Kidney epithelial cell (primary cell): ENCODE measurements around the gene UPP2. TPM values are rescaled to one million over a fixed set of nuclear protein-coding genes. Genes with fewer than 3 reads are reported as not detected.
A peak's percentile ranks its signal among the peaks of the same experiment; 100 is the strongest.

ENCODE experiments used
- DNase-seq: peaks from one replicate; pipeline ENCODE4 v3.0.0-alpha.2; 2010; ENCODE audit warnings: low read depth
- H3K27me3 ChIP-seq: 2 replicates; pipeline ENCODE4 v1.6.0; 2011; ENCODE audit warnings: low read length; ENCODE audit not compliant: control insufficient read depth, insufficient read depth
- H3K36me3 ChIP-seq: 2 replicates; pipeline ENCODE4 v1.5.1; 2011; ENCODE audit warnings: low read length; ENCODE audit not compliant: control insufficient read depth, insufficient read depth
- H3K4me3 ChIP-seq: 2 replicates; pipeline ENCODE4 v1.5.1; 2011; ENCODE audit warnings: low read depth, mild to moderate bottlenecking, control low read depth, low read length
- CTCF ChIP-seq: IDR thresholded peaks from 2 replicates; pipeline ENCODE4 v1.5.1; 2011; ENCODE audit warnings: mild to moderate bottlenecking, moderate library complexity, low read length, control low read depth, inconsistent platforms; ENCODE audit not compliant: insufficient read depth, poor library complexity, severe bottlenecking
- total RNA-seq: library from RNA; depleted of rRNA; stranded (reverse); fragments of >200 nt; gene quantifications from 2 replicates; pipeline ENCODE4 v1.2.3, GENCODE V29; 2015

The UPP2 gene
- total RNA-seq, 1 donor from 2014 or later = not detected

DNA sequence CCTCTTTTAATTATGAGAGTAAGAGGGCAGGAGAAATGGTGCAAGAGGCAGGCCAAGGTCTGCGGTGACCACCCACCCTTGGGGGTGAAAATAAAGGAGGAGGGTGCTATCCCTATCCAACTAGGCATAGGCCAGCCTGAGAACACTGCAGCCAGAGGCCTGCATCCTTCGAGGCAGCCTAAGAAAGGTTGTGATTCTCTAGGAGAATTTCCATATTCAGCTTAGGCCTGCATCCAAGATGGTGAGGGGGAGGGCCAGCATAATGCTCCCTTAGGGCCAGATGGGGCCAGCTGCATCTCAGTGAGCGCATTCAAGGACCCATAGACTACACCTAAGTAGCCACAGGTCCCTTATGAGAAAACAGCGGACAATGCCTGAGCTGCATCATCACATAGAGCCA is 3.5 kb upstream of the UPP2 start:
- H3K27me3 ChIP-seq = no peaks in the 10 kb centered on the region
- no peak overlapping the region for H3K4me3 ChIP-seq
- TF ChIP-seq CTCF = no peak
- no peak for DNase-seq
- no peaks in the 10 kb centered on the region for H3K36me3 ChIP-seq

DNA sequence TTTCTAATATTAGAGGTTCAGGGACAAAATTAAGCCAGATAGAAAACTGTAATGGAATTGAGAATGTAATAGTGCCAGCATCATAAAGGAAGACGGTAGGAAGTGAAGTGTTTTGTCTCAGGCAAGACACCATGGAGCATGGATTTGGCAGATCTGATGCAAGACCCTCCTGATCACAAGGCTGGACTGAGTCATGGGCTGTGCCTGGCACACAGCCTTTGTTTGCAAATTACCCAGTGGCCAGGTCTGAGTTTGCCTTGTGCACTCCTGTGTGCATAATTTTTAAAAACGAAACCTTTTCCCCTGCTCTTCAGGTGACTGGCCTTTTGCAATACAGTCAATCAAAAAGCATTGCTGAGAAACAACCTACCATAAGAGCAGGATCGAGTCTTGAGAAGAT is 2.0 kb upstream of the UPP2 start:
- H3K36me3 ChIP-seq = no peaks in the 10 kb centered on the region
- no peak for TF ChIP-seq CTCF
- H3K4me3 ChIP-seq = no peak overlapping the region
- H3K27me3 ChIP-seq = no peaks in the 10 kb centered on the region
- peak; percentile 72 for DNase-seq

GRCh38 chr2:158100411-158100810 is 1.3 kb upstream of the UPP2 start:
- no peak for TF ChIP-seq CTCF
- Histone ChIP-seq H3K4me3 (no peak overlapping the region), H3K36me3 (no peaks in the 10 kb centered on the region), H3K27me3 (no peaks in the 10 kb centered on the region)
- DNase-seq = no peak

DNA sequence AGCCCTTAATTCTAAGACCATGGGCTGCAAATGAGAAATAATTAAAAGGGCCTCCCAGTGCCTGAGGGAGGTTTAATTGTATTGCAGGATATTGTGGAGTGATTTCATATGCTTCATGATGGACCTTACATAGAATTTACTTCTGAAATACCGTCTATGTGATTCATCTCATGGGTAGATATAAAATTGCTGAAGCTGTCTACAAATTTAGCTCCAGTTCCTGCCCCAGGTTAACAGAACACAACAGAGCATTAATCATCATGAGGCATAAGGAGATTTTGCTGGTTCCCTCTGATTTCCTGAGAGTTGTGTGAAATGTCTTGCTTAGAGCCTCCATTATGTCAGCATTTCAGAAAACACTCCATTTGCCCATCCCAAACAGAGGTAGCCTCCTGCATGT is 770 bp downstream of the UPP2 start:
- H3K36me3 ChIP-seq = no peaks in the 10 kb centered on the region
- no peak overlapping the region for H3K4me3 ChIP-seq
- H3K27me3 ChIP-seq = no peaks in the 10 kb centered on the region
- TF ChIP-seq CTCF = no peak
- DNase-seq = no peak

- TF ChIP-seq CTCF = no peak
- Histone ChIP-seq H3K36me3 (no peaks in the 10 kb centered on the region), H3K27me3 (no peaks in the 10 kb centered on the region), H3K4me3 (no peak overlapping the region)
- DNase-seq = no peak
These were observed 1.8 kb downstream of the UPP2 start for GRCh38 chr2:158103411-158104012.

GRCh38 chr2:158104903-158105302 is 3.2 kb downstream of the UPP2 start:
- no peak for TF ChIP-seq CTCF
- Histone ChIP-seq H3K27me3 (no peaks in the 10 kb centered on the region), H3K4me3 (no peak overlapping the region), H3K36me3 (no peaks in the 10 kb centered on the region)
- no peak for DNase-seq
